PC-9 (cell line): ENCODE data around the gene GATAD2B. TPM values are rescaled to one million over a fixed set of nuclear protein-coding genes. Genes with fewer than 3 reads are reported as not detected.
"Not testable (repeated sequence)": the region's sequence is repeated elsewhere in the genome, so short reads cannot be mapped to it uniquely, and the experiment has no call there.

ENCODE experiments used
- BruUV-seq: library from RNA; stranded (reverse); fragments of 400-500 nt; replicated peaks from 2 replicates; lab custom pipeline; 2021; lab: Mats Ljungman, UMichigan
- CTCF ChIA-PET: fragments of 300-600 bp; sonication (Branson Sonifier 250); formaldehyde crosslinking; loops from one replicate; lab custom pipeline; 2022; ENCODE audit warnings: antibody characterized with exemption; lab: Charles Lee
- POLR2A ChIA-PET: fragments of 300-600 bp; sonication (Branson Sonifier 250); formaldehyde crosslinking; loops from one replicate; lab custom pipeline; 2022; ENCODE audit warnings: antibody characterized with exemption; ENCODE audit not compliant: unreplicated experiment; lab: Charles Lee
- DNase-seq, 2 experiments: peaks; one replicate each; pipeline versions ENCODE4 v3.0.0 to v3.0.0-alpha.2; 2015 to 2022; ENCODE audit warnings: mixed read lengths in 1 of 2
- H2AFZ ChIP-seq: fragments of 200-600 bp; sonication (generic); 2 replicates; pipeline ENCODE4 v1.8.1; 2017; ENCODE audit warnings: antibody characterized with exemption
- H3F3A ChIP-seq: fragments of 200-600 bp; sonication (generic); 2 replicates; pipeline ENCODE4 v1.8.1; 2017; ENCODE audit warnings: antibody characterized with exemption, mild to moderate bottlenecking, low read depth; ENCODE audit not compliant: insufficient read depth
- H3K27ac ChIP-seq: fragments of 200-600 bp; sonication (generic); 2 replicates; pipeline ENCODE4 v1.6.1; 2016; ENCODE audit warnings: mixed run types
- H3K27me3 ChIP-seq: fragments of 200-600 bp; sonication (generic); 2 replicates; pipeline ENCODE4 v1.6.1; 2016; ENCODE audit warnings: low read depth, mixed run types; ENCODE audit not compliant: insufficient read depth
- H3K36me3 ChIP-seq: fragments of 200-600 bp; sonication (generic); 2 replicates; pipeline ENCODE4 v1.6.1; 2016; ENCODE audit warnings: low read depth, mixed run types
- H3K4me1 ChIP-seq: fragments of 200-600 bp; sonication (generic); replicated peaks from 2 replicates; pipeline ENCODE4 v1.6.1; 2016; ENCODE audit warnings: mixed run types; ENCODE audit not compliant: insufficient read depth
- H3K4me2 ChIP-seq: fragments of 200-600 bp; sonication (generic); 2 replicates; pipeline ENCODE4 v1.6.1; 2017; ENCODE audit warnings: mixed run types
- H3K4me3 ChIP-seq: fragments of 200-600 bp; sonication (generic); 2 replicates; pipeline ENCODE4 v1.6.1; 2016; ENCODE audit warnings: mixed run types
- H3K79me2 ChIP-seq: fragments of 200-600 bp; sonication (generic); 2 replicates; pipeline ENCODE4 v1.6.1; 2017; ENCODE audit warnings: low read depth, mixed run types
- H3K9me2 ChIP-seq: fragments of 200-600 bp; sonication (generic); 2 replicates; pipeline ENCODE4 v1.8.1; 2017; ENCODE audit warnings: mild to moderate bottlenecking; ENCODE audit not compliant: insufficient read depth
- H3K9me3 ChIP-seq: fragments of 200-600 bp; sonication (generic); 2 replicates; pipeline ENCODE4 v1.8.1; 2016; ENCODE audit warnings: low read depth; ENCODE audit not compliant: insufficient read depth
- H4K20me1 ChIP-seq: fragments of 200-600 bp; sonication (generic); 2 replicates; pipeline ENCODE4 v1.8.1; 2017; ENCODE audit not compliant: insufficient read depth
- EZH2 ChIP-seq: fragments of 200-600 bp; sonication (generic); IDR thresholded peaks from 2 replicates; pipeline ENCODE4 v1.8.0; 2017; ENCODE audit warnings: antibody characterized with exemption, low read depth
- intact Hi-C: fragments of 100-400 bp; cut with micrococcal nuclease; formaldehyde crosslinking; loops from one replicate; pipeline ENCODE4 v1.10.0; 2022; ENCODE audit not compliant: unreplicated experiment
- total RNA-seq: library from RNA; stranded (reverse); gene quantifications from 2 replicates; pipeline ENCODE4 v1.2.3, GENCODE V29; 2021
- TF ChIP-seq, protein P1 (sequence below): fragments of 200-600 bp; sonication (generic); conservative IDR thresholded peaks from 2 replicates; pipeline ENCODE4 v1.6.1; 2017; ENCODE audit warnings: mixed run types, antibody characterized with exemption, mild to moderate bottlenecking, moderate library complexity

GATAD2B gene
- total RNA-seq, 1 experiment from 2014 or later = 56.1 TPM

DNA sequence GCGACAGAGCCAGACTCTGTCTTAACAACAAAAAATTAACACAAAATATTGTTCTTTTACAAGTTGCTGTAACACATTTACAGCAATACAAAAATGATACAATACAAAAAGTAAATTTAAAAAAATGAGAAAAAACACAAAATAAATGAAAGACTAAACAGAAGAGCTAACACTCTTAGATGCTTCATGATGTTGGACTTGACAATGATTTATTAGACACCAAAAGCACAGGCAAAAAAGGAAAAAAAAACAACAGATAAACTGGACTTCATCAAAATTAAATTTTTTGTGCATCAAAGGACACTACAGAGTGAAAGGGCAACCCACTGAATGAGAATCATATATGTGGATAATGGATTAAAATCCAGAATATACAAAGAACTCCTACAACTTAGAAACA lies 16.4 kb downstream of the GATAD2B start:
- Histone ChIP-seq H3K4me1 (no peaks in the 10 kb centered on the region; the same call in 1 of the 2 replicates), H2AFZ (no peak overlapping the region), H3K9me2 (no peaks in the 10 kb centered on the region), H4K20me1 (peaks cover 73% of the 10 kb centered on the region), H3K4me2 (no peak overlapping the region), H3K36me3 (no peaks in the 10 kb centered on the region; the same call in 1 of the 2 replicates), H3K27me3 (no peaks in the 10 kb centered on the region), H3K79me2 (peaks cover 92% of the 10 kb centered on the region), H3K9me3 (no peaks in the 10 kb centered on the region), H3F3A (peaks cover 7% of the 10 kb centered on the region; the same call in 1 of the 2 replicates), H3K4me3 (no peak overlapping the region; the same call in 1 of the 2 replicates), H3K27ac (no peak overlapping the region)
- intact Hi-C loops = no loop called here
- POLR2A ChIA-PET = interaction anchor here (0.7 kb wide), 1 partner anchor 56 kb away, joined by 5 read pairs; no protein-coding TSS in a partner anchor
- no peak for DNase-seq
- TF ChIP-seq EZH2 = no peak
- TF ChIP-seq, protein P1, sequence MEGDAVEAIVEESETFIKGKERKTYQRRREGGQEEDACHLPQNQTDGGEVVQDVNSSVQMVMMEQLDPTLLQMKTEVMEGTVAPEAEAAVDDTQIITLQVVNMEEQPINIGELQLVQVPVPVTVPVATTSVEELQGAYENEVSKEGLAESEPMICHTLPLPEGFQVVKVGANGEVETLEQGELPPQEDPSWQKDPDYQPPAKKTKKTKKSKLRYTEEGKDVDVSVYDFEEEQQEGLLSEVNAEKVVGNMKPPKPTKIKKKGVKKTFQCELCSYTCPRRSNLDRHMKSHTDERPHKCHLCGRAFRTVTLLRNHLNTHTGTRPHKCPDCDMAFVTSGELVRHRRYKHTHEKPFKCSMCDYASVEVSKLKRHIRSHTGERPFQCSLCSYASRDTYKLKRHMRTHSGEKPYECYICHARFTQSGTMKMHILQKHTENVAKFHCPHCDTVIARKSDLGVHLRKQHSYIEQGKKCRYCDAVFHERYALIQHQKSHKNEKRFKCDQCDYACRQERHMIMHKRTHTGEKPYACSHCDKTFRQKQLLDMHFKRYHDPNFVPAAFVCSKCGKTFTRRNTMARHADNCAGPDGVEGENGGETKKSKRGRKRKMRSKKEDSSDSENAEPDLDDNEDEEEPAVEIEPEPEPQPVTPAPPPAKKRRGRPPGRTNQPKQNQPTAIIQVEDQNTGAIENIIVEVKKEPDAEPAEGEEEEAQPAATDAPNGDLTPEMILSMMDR = no peak
- CTCF ChIA-PET = interaction anchor here (0.6 kb wide), 1 partner anchor 13 kb away, joined by 3 read pairs; no protein-coding TSS in a partner anchor
- BruUV-seq = no TSS peak

DNA sequence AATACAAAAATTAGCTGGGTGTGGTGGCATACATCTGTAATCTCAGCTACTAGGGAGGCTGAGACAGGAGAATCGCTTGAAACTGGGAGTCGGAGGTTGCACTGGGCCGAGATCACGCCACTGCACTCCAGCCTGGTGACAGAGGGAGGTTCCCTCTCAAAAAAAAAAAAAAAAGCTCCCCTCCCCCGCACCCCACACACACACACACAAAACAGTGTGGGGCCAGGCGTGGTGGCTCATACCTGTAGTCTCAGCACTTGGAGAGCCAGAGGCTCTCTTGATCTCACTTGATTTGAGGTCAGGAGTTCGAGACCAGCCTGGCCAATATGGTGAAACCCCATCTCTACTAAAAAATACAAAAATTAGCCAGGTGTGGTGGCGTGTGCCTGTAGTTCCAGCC lies 16.9 kb downstream of the GATAD2B start:
- H3K79me2 ChIP-seq = peaks cover 92% of the 10 kb centered on the region
- H3K4me1 ChIP-seq, H3K4me3 ChIP-seq, H3K36me3 ChIP-seq, H3K27me3 ChIP-seq, H3K9me2 ChIP-seq, BruUV-seq, H2AFZ ChIP-seq, H3K9me3 ChIP-seq, H3K27ac ChIP-seq, DNase-seq, H3F3A ChIP-seq, H3K4me2 ChIP-seq, intact Hi-C loops: not testable (repeated sequence)
- POLR2A ChIA-PET = interaction anchor here (0.7 kb wide), 1 partner anchor 56 kb away, joined by 5 read pairs; no protein-coding TSS in a partner anchor
- peaks cover 73% of the 10 kb centered on the region for H4K20me1 ChIP-seq
- CTCF ChIA-PET = interaction anchor here (0.6 kb wide), 1 partner anchor 13 kb away, joined by 3 read pairs; no protein-coding TSS in a partner anchor

DNA sequence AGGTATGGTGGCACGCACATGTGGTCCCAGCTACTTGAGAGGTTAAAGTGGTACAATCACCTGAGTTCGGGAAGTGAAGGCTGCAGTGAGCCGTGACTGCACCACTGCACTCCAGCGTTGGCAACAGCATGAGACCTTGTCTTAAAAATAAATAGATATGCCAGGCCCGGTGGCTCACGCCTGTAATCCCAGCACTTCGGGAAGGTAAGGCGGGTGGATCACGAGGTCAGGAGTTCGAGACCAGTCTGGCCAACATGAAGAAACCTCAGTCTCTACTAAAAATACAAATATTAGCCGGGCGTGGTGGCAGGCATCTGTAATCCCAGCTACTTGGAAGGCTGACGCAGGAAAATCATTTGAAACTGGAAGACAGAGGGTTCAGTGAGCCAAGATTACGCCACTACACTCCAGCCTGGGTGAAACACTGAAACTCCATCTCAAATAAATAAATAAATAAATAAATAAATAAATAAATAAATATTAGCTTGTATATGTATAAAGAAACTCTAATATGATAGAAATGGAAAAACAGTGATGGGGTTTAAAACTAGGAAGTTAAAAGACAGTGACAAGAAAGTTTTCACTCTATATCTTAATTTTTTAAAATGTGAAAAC lies 18.8 kb downstream of the GATAD2B start:
- peaks cover 72% of the 10 kb centered on the region for H4K20me1 ChIP-seq
- no peak for TF ChIP-seq EZH2
- TF ChIP-seq, protein P1 = no peak
- H3K36me3 ChIP-seq = peaks cover 4% of the 10 kb centered on the region
- no peak overlapping the region for H3K27ac ChIP-seq
- H3K9me2 ChIP-seq = no peaks in the 10 kb centered on the region
- H3K4me1 ChIP-seq = no peaks in the 10 kb centered on the region; the same call in 1 of the 2 replicates
- H3F3A ChIP-seq = peaks cover 11% of the 10 kb centered on the region
- H3K9me3 ChIP-seq = no peaks in the 10 kb centered on the region
- ChIA-PET POLR2A (no interaction called here), CTCF (interaction anchor here (0.5 kb wide), 1 partner anchor 613 kb away, joined by 13 read pairs; no protein-coding TSS in a partner anchor)
- H3K27me3 ChIP-seq = no peaks in the 10 kb centered on the region
- H2AFZ ChIP-seq = no peak overlapping the region
- BruUV-seq = no TSS peak
- no peak overlapping the region for H3K4me3 ChIP-seq
- no peak for DNase-seq
- peaks cover 93% of the 10 kb centered on the region for H3K79me2 ChIP-seq
- H3K4me2 ChIP-seq = no peak overlapping the region
- intact Hi-C loops = no loop called here
